ENCODE measurements around the gene CENPU. TPM values are rescaled to one million over a fixed set of nuclear protein-coding genes. Genes with fewer than 3 reads are reported as not detected.
A peak's percentile ranks its signal among the peaks of the same experiment; 100 is the strongest.

Gene CENPU
- total RNA-seq, 4 donors from 2014 or later: 0.34 to 1.3 (median 0.74) TPM

DNA sequence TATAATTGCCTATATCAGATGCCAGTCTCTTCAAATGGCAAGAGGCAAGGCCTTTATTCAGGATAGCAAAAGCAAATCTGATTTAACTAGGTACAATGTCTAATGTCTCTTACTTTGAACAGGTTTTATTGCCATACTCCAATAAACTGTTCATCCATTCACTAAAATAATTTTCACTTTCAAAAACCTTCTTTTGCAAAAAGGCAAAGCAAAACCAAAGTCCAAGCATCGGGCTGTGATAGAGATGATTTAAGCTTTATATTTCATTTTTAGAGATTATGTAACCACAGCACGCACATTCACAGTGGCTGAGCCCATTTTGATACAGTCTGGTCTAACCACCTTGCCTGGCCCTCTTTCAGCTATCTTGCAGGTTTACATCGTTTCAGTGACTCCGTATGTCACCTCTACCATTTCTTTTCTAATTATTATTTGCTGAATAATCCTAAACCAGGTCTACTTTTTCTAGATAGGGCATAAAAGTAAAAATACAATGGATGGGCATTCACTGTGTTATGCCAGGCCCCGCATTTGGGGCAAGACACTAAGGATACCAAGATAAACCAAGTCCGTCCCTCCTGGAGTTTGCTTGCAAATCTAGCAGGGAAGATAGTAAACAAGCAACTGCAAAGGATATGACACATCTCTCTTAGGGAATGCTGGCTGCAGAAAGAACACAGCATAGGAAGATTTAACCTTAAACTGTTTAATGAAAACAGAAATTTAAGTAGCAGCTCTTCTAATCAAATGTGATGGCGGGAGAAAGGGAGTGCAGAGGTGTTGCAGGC is 86.4 kb downstream of the CENPU start:
- peak overlapping the region; percentile 96 to 100 (median 98) for H3K27ac ChIP-seq (replicated peaks in 1 of 4)
- H3K9me3 ChIP-seq: no peaks in the 10 kb centered on the region
- intact Hi-C loops (cut with DNase I): loop anchor here (5.0 to 10.0 kb wide), 3 partner anchors 110 to 385 kb away; partner anchors contain the start of gene IRF2
- WGBS: 67% methylated on average over 7 of the region's 7 CpGs
- TF ChIP-seq POLR2A (IDR thresholded peaks at IDR 0.05; ENCODE audit: low read depth) (no peak), EP300 (IDR thresholded peaks at IDR 0.05) (no peak), POLR2AphosphoS5 (IDR thresholded peaks at IDR 0.05) (no peak)
- TF ChIP-seq, protein P1, sequence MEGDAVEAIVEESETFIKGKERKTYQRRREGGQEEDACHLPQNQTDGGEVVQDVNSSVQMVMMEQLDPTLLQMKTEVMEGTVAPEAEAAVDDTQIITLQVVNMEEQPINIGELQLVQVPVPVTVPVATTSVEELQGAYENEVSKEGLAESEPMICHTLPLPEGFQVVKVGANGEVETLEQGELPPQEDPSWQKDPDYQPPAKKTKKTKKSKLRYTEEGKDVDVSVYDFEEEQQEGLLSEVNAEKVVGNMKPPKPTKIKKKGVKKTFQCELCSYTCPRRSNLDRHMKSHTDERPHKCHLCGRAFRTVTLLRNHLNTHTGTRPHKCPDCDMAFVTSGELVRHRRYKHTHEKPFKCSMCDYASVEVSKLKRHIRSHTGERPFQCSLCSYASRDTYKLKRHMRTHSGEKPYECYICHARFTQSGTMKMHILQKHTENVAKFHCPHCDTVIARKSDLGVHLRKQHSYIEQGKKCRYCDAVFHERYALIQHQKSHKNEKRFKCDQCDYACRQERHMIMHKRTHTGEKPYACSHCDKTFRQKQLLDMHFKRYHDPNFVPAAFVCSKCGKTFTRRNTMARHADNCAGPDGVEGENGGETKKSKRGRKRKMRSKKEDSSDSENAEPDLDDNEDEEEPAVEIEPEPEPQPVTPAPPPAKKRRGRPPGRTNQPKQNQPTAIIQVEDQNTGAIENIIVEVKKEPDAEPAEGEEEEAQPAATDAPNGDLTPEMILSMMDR (IDR thresholded peaks at IDR 0.05): no peak
- H3K36me3 ChIP-seq: peaks cover 0 to 11% (median 0%) of the 10 kb centered on the region in 4 donors
- no peak for DNase-seq (ENCODE audit: extremely low spot score)
- H3K4me1 ChIP-seq: peaks cover 49 to 61% (median 53%) of the 10 kb centered on the region in 4 donors
- H3K27me3 ChIP-seq: no peaks in the 10 kb centered on the region
- H3K4me3 ChIP-seq: peak overlapping the region; percentile 79 to 99 (median 88)

DNA sequence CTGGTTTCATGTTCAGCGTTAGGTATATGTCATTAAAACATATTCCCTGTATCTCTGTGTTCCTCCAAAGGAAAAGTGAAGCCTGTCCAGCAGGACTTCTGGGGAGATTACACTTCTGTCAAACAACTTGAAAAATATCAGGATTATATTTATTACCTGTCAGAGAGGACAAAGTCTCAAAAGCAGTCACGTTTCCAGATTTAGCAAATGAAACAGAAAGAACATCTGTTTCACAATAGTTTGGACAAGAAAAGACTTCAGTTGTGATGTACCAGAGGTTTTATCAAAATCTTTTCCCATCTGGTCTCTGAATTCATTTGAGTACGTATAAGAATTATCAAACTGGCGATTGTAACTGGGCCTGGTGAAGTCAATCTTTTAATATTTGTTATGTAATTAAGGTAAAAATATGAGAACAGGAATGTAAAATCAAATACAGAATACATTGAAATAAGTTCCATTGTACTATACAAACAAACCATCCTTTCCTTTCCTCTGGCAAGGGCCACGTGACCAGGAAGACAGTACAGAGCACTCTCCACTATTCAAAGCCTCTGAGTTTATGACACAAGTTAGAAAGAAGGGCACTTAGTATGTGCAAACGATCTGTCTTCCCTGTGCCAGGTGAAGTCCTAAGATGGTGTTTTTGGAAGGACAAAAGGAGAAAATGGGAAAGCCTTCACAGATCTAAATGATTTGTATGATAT is 87.8 kb downstream of the CENPU start:
- DNase-seq (ENCODE audit: extremely low spot score): no peak
- H3K4me1 ChIP-seq: peaks cover 47 to 63% (median 53%) of the 10 kb centered on the region in 4 donors
- WGBS: 57% methylated on average over 6 of the region's 6 CpGs

DNA sequence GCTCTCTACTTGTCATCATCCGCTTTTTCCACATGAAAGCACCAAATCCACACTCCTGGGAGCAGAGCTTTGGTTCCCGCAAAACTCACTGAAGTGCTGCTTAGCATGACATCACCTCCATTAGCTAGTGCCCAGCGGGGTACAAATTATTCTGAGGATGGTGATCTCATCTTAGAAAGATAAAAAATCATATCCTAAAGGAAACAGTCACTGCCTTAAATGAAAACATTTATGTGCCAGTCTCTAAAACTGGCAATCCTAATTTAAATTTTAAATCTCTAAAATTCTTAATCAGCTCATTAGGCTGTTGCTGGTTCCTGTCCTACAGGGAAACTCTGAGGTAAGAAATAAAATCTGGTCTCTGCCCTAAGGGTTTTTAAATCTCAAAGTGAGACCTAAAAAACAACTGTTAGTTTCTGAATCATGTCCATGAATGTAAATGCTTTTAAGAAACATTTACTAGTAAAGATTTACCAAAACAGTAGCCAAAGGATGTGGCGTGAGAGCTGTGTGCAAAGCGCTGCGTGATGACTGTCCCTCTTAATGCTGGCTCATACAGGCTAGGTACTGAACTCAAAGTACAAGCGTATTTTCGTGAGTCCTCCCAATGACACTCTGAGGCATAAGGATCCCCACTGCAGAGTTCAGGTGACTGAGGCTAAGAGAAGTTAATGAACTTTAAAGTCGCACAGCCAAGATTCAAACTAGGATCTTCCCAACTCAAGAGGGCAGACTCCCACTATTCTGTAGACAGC is 89.2 kb downstream of the CENPU start:
- 79% methylated on average over 9 of the region's 9 CpGs for WGBS
- intact Hi-C loops (cut with DNase I): loop anchor here (5.0 to 10.0 kb wide), 3 partner anchors 107 to 382 kb away; partner anchors contain the start of gene IRF2
- H3K9me3 ChIP-seq: no peaks in the 10 kb centered on the region
- peaks cover 37 to 59% (median 47%) of the 10 kb centered on the region in 4 donors for H3K4me1 ChIP-seq
- no peak overlapping the region for H3K27ac ChIP-seq (replicated peaks in 1 of 4)
- peaks cover 0 to 11% (median 0%) of the 10 kb centered on the region in 4 donors for H3K36me3 ChIP-seq
- no peak for DNase-seq (ENCODE audit: extremely low spot score)
- TF ChIP-seq, protein P1 (IDR thresholded peaks at IDR 0.05): no peak
- TF ChIP-seq EP300 (IDR thresholded peaks at IDR 0.05) (no peak), POLR2AphosphoS5 (IDR thresholded peaks at IDR 0.05) (no peak), POLR2A (IDR thresholded peaks at IDR 0.05; ENCODE audit: low read depth) (no peak)
- no peaks in the 10 kb centered on the region for H3K27me3 ChIP-seq
- H3K4me3 ChIP-seq: no peak overlapping the region

More for the DNA sequence above, 87.8 kb downstream of the CENPU start:
- TF ChIP-seq POLR2AphosphoS5 (IDR thresholded peaks at IDR 0.05) (no peak), EP300 (IDR thresholded peaks at IDR 0.05) (no peak), POLR2A (IDR thresholded peaks at IDR 0.05; ENCODE audit: low read depth) (no peak)
- TF ChIP-seq, protein P1 (IDR thresholded peaks at IDR 0.05): no peak
- intact Hi-C loops (cut with DNase I): loop anchor here (5.0 to 10.0 kb wide), 3 partner anchors 109 to 384 kb away; partner anchors contain the start of gene IRF2
- Histone ChIP-seq H3K4me3 (no peak overlapping the region), H3K36me3 (peaks cover 0 to 11% (median 0%) of the 10 kb centered on the region in 4 donors), H3K9me3 (no peaks in the 10 kb centered on the region), H3K27me3 (no peaks in the 10 kb centered on the region), H3K27ac (replicated peaks in 1 of 4) (peak overlapping the region; percentile 5 to 97 (median 24))

Other genes with a start within 250 kb of the CENPU start
- 10 to 100 TPM; 11.3 to 18.6 (median 15.9) TPM for gene CASP3, start 84.6 kb downstream of the CENPU start, total RNA-seq
- gene PRIMPOL, start 84.4 kb downstream of the CENPU start, total RNA-seq: 10 to 100 TPM; 13.4 to 22.8 (median 16.6) TPM
- 100 to 1,000 TPM in 1 of 4 donors, 10 to 100 TPM in 3; 43.5 to 136 (median 52.0) TPM for gene ACSL1, start 91.9 kb upstream of the CENPU start, total RNA-seq

All from esophagus muscularis mucosa (tissue), 4 donors.